NCI-H2196 treated with DMSO at 0.1 percent for 48 hours (cell line): ENCODE data around the gene ATRN.

Experiments used
- DNase-seq: peaks from one replicate; lab custom pipeline; 2025; ENCODE audit not compliant: unreplicated experiment; lab: John Stamatoyannopoulos, UW

ATRN gene

DNA sequence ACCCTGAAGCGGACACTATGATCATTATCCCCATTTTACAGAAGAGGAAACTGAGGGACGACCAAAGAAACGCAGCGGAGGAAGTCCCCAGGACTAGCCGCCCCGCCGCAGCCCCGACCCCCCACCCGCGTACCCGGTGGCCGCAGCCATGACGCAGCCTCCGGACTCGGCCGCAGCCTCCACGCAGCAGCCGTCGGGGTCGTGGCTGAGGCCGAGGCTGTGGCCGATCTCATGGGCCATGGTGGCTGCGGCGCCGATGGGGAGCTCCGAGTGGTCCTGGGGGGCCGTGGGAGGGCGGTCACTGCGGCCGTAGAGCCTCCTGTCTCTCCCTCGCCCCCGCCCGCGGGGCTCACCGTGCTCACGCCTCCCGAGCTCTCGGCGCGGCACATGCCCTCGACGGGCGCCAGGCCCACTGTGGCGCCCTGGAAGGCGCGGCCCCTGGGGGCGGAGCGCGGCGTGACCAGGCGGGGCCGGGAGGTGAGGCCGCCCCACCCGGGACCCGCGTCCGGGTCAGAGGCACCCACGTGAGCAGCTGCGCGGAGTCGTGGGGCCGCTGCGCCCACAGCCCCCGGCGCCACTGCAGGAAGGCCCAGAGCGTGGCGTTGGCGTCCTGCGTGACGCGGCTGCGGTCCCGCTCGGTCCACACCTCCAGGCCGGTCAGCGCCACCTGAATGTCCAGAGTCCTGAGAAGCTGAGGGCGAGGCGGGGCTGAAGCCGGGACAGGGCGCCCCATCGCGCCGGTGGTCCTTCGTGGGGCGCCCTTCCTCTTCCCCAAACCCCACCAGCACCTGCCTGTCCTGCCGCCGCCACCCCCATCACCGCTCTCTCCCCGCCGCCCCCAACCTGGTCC is 202.6 kb downstream of the ATRN start:
- no peak for DNase-seq

GRCh38 chr20:3674447-3674846 is 203.6 kb downstream of the ATRN start:
- DNase-seq: no peak

DNA sequence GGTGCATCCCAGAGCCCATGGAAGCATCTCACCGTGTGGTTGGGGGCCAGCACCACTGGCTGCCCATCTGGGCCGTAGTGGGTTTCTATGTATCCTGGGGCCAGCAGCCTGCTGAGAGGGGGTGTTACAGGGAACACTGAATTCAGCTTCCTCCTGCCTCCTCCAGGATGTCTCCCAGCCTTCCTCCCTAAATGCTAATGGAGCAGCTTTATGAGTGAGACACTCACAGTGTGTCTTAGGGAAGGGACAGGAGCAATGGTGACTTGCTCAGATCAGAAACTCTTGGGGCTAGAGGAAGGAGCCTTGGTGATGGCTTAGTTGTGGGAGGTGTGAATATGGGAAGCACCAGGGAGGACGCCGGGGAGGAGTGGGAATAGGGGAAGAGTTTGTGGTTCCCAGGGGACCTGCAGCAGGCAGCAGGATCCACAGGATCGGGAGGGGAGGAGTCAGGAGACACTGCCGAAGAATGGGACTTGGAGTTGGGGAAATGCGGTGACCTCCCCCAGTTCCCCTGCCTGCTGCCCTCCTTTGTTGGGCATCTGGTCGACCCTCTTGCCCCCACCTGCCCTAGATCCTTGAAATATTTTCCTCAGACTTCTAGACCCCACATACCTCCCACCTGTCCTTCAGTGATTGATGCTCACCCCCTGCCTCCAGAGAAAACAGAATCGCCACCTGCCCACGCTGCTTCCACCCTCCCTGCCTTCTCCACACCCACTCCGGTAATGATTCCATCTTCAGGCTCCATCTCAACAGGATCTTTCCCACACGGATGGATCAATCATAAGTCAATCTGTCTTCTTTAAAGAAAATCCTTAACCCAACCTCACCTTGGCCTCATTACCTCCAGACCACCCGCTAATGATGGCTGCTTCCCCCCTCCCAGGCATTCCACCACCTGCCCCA is 204.4 kb downstream of the ATRN start:
- no peak for DNase-seq

GRCh38 chr20:3677733-3678132 is 206.9 kb downstream of the ATRN start:
- no peak for DNase-seq

DNA sequence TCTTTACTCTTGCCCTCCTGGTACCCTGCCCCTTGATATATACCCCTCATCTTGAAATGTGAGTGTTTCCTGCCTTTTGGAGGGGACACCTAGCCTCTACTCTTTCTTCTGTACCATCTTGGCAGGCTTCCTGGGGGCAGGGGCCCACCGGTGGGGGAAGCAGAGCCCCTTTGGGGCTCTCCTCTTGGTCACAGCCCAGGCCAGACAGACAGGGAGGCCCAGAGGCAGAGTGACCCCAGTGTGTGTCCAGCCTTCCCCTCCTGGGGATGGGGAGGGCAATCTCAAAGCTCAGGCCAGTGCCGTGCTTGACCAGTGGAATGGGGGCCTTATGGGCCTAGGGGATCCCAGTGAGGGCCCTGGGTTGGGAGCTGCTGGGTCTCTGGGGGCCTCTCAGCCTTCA is 207.4 kb downstream of the ATRN start:
- no peak for DNase-seq

DNA sequence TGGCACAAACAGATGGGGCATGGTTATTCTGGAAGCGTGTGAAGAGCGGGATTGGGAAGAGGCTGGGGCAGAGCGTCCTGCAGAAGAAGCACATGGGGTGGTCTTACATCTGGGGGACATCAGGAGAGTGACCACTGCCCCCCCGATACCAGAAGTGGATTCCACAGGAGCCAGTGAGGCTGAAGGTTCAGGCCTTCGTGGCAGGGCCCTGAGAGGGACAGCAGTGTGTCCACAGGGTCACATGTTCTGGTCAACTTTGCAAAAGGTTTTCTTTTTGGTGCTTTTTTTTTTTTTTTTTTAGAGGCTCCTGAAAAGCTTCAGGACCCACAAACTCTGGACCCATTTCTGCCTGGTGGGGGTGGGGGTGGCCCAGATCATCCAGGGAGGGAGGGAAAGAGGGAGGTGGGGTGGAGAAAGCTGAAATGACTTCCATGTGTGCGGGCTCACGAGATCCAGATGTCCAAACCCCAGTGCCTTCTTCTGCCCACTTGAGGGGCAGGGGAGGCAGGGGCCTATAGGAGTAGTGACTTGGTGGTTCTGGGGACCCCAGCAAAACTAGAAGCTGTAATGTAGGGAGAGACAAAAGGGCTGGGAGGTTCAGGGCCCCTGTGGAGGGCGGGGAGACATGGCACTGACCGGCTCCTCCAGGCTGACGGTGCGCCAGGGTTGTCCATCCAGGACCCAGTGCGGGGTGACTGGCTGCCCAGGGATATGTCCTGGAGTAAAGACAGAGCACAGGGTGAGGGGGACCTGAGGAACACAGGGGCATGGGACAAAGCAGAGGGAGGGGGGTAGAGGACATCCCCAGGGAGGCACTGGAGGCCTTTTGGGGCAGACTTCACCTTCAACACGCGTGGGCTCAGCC is 208.3 kb downstream of the ATRN start:
- no peak for DNase-seq

GRCh38 chr20:3679749-3680700 is 209.2 kb downstream of the ATRN start:
- DNase-seq: no peak

GRCh38 chr20:3680701-3681351 is 210.0 kb downstream of the ATRN start:
- no peak for DNase-seq

- no peak for DNase-seq
Measured at GRCh38 chr20:3681352-3681930, 210.6 kb downstream of the ATRN start.

- DNase-seq: no peak
Measured at GRCh38 chr20:3681931-3682781, 211.3 kb downstream of the ATRN start, which contains the start of gene ADAM33. Gene ADAM33 (minus strand): TSS chr20:3682010. CDS start chr20:3682004, 6 bp downstream.

GRCh38 chr20:3685341-3685740 is 214.5 kb downstream of the ATRN start:
- no peak for DNase-seq

- no peak for DNase-seq
Measured at GRCh38 chr20:3686421-3686820, 215.6 kb downstream of the ATRN start.

DNA sequence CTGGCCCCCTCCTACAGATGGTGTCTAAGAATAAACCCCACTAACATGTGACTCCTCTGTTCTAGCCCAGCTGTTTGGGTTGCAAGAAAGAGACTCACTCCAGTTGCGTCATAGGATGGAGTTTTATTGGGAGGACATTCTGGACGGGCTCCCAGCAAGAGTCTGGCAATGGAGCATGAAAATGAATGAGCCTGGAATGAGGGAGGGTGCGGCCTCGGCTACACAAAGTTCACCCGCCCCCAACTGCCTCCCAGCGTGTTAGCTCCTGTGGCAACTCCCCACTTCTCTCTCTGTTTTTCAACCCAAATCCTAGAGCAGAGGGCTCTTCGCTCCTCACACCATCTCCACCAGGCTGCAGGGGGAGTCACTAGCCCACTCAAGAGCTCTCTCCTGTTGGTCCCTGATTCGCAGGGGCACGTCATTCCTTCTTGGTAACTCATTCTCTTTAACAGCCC is 216.1 kb downstream of the ATRN start:
- DNase-seq: no peak

GRCh38 chr20:3687655-3688054 is 216.8 kb downstream of the ATRN start:
- no peak for DNase-seq

DNA sequence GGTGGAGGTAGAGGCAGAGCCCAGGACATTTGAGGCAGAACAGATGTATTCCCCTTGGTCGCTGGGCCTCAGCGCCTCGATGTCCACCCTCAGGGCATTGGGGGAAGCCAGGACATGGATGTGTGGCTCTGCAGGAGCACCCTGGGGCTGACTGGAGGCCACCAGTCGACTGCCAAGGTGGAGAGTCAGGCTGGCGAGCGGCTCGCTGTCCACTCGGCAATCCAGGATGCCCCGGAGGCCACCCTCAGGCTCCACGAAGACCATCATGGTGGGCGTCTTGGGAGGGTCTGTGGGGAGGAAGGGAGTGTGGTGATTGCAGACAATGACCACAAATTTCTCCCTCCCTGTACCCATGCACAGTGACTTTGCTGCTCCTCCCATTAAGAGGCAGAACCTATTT is 219.2 kb downstream of the ATRN start:
- DNase-seq: no peak

DNA sequence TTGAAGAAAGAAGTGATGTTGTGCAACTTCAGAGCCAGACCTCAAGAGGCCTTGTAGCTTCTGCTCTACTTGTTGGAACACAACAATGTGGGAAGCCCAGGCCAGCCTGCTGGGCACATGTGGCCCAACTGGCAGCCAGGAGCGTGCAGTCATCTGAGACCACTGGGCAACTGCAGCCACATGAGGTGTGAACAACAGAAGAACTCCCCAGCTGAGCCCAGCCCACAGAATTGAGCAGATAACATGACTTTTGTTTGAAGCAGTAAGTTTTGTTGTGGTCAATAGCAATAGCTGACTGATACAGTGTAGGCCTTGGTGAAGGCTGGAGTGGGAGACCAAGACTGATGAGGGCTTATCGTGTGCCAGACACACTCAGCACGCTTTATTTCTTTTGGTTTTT is 219.6 kb downstream of the ATRN start:
- no peak for DNase-seq

- no peak for DNase-seq
Measured at GRCh38 chr20:3691306-3691705, 220.5 kb downstream of the ATRN start.

GRCh38 chr20:3691897-3692296 is 221.1 kb downstream of the ATRN start:
- DNase-seq: no peak
